Activated naive CD4-positive, alpha-beta T cell treated with anti-CD3 and anti-CD28 coated beads, Interleukin-2, amount 10 ng/mL, durations not matched to agents 5 hours and 36 hours (primary cell): Measurements from ENCODE around the gene ATF4. TPM values are rescaled to one million over a fixed set of nuclear protein-coding genes. Genes with fewer than 3 reads are reported as not detected.

Experiments
- total RNA-seq, 2 experiments: library from RNA; stranded (reverse); gene quantifications; one replicate each; pipeline ENCODE4 v1.2.3, GENCODE V29; 2021

The ATF4 gene, protein sequence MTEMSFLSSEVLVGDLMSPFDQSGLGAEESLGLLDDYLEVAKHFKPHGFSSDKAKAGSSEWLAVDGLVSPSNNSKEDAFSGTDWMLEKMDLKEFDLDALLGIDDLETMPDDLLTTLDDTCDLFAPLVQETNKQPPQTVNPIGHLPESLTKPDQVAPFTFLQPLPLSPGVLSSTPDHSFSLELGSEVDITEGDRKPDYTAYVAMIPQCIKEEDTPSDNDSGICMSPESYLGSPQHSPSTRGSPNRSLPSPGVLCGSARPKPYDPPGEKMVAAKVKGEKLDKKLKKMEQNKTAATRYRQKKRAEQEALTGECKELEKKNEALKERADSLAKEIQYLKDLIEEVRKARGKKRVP
- total RNA-seq = 100 to 1,000 TPM; 351 to 354 TPM

DNA sequence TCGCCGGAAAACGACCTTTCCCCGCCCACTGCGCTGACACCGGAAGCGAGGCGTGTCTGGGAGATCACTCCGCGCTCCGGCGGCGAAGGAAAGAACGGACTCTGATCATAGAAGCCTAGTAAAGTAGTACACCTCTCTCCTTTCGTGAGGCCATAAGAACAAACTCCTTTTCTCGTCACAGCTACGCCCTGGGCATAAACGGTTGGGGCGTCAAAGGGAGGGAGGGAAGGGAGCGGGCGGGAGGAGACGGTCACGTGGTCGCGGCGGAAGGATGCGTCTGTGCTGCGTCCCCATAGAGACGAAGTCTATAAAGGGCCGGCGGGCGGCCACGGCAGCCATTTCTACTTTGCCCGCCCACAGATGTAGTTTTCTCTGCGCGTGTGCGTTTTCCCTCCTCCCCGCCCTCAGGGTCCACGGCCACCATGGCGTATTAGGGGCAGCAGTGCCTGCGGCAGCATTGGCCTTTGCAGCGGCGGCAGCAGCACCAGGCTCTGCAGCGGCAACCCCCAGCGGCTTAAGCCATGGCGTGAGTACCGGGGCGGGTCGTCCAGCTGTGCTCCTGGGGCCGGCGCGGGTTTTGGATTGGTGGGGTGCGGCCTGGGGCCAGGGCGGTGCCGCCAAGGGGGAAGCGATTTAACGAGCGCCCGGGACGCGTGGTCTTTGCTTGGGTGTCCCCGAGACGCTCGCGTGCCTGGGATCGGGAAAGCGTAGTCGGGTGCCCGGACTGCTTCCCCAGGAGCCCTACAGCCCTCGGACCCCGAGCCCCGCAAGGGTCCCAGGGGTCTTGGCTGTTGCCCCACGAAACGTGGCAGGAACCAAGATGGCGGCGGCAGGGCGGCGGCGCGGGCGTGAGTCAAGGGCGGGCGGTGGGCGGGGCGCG lies at the start of gene ATF4:
TSS of gene ATF4 (plus strand) at position 337 of the 880 bp plus-strand sequence. CDS start 884 bp downstream, outside the sequence.

DNA sequence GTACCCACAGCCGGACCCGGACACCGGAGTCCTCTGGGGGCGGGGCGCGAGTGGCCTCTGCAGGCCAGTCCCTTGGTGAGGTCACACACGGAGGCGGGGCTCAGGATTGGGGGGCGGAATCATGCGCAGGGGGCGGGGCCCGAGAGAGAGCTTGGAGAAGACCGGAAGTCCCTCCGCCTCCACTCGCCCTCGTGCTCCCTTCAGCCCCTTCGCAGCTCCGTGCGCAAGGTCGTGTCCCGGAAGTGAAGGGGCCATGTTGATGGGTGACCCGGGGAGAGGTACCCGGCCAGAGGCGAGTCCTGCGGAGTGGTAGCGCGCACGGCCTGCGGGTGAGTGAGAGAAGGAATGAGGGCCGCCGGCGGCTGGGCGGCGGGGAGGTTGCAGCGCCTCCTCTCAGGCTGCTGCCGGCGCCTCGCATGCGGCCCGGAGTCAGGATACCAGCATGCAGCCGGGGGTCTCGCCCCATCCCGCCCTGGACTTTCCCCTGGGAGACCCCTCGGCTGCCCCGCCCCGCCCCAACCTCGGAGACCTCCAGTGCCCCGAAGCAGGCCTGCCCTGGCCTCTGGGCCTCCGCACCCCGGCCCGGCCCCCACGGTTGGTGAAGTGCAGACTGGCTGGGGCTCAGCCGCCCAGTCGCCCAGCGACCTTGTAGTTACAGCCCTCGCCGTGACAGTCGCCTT lies 18.1 kb upstream of the ATF4 start, which contains the start of gene MIEF1:
TSS of gene MIEF1 (plus strand) at position 182 of the 680 bp plus-strand sequence. CDS start 9,005 bp downstream, outside the sequence.

DNA sequence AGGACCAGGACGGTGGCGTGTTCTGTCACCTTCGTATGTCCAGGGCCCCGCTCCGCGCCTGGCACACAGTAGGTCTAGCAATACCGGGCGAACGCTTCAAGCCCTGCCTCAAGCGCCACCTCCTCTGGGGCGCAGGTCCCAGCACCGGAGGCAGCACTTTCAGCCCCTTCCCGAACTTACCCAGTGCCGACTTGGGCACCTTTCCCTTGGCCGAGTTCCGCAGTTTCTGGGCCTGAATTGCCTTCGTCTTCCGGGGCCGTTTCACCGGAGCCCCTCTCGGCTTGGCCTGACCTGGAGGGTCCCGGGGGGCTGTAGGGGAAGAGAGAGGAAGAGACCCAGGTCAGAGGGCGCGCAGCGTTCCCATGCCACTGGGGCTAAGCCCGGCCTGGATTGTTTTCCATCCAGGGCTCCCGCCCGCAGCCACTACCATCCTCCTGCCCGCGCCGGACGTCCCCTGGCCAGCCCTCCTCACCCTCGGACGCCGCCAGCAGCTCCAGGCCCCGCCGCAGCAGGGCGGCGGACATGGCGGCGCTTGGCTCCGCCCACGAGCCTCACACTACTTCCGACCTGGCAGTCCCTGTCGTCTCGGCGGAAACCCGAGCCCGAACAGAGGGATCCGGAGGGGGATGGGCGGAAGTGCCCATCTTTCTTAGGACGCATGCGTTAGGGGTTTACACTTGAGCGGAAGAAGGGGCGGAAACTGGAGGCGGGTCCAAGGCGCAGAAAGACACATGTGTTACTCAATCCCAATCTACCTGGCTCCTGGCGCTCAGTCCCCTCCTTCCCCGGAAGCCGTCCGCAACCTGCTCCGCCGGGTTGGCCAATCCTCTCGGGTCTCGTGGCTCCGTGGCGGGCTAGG lies 12.1 kb downstream of the ATF4 start, which contains the start of gene RPS19BP1:
TSS of gene RPS19BP1 (minus strand) at position 534 of the 859 bp plus-strand sequence. CDS start at position 524, 10 bp downstream.

DNA sequence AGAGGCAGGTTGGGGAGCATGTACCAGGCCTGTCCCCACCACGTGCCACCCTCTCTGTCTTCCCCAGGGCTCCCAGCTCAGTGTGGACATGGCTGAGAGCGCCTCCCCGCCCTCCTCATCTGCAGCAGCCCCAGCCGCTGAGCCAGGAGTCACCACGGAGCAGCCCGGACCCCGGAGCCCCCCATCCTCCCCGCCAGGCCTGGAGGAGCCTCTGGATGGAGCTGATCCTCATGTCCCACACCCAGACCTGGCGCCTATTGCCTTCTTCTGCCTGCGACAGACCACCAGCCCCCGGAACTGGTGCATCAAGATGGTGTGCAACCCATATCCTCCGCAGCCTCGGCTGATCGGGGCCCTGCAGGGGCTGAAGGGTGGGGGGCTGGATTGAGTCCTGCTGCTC lies 50.3 kb downstream of the ATF4 start, which contains the start of gene CACNA1I:
TSS of gene CACNA1I (plus strand) at position 89 of the 400 bp plus-strand sequence. CDS start at position 89, 0 bp downstream.

Other genes with a start within 250 kb of the ATF4 start
- 1,000 to 10,000 TPM; 2,543 to 2,590 TPM for gene RPL3, start 200.9 kb upstream of the ATF4 start, total RNA-seq
- under 1 TPM; 0.31 to 0.50 TPM for gene SYNGR1, start 170.6 kb upstream of the ATF4 start, total RNA-seq
- gene TAB1, start 120.8 kb upstream of the ATF4 start, total RNA-seq = 10 to 100 TPM; 43.0 to 49.9 TPM
- 10 to 100 TPM; 11.4 to 13.1 TPM for gene MGAT3, start 63.5 kb upstream of the ATF4 start, total RNA-seq
- gene MIEF1, start 18.3 kb upstream of the ATF4 start, total RNA-seq = 10 to 100 TPM; 32.1 to 33.2 TPM
- 10 to 100 TPM; 59.4 to 60.9 TPM for gene RPS19BP1, start 12.2 kb downstream of the ATF4 start, total RNA-seq
- 1 to 10 TPM; 9.6 to 9.9 TPM for gene CACNA1I, start 50.2 kb downstream of the ATF4 start, total RNA-seq